ENCODE results near the gene PGA3.

GRCh38 chr11:61168042-61168688, 35.1 kb upstream of the PGA3 start:
- TF ChIP-seq CTCF (IDR thresholded peaks at IDR 0.05) = no peak
- TF ChIP-seq POLR2A (IDR thresholded peaks at IDR 0.05) = no peak

All from thyroid gland (tissue), 4 donors.